ENCODE results near the gene TMEM256.

- TF ChIP-seq CTCF (IDR thresholded peaks at IDR 0.05) (no peak), POLR2A (IDR thresholded peaks at IDR 0.05) (no peak), EP300 (IDR thresholded peaks at IDR 0.05; ENCODE audit: low read depth) (no peak), POLR2AphosphoS5 (IDR thresholded peaks at IDR 0.05) (no peak)
Measured at GRCh38 chr17:7443499-7444485, 39.9 kb upstream of the TMEM256 start.

Data from transverse colon (tissue), 4 donors.